Smooth muscle cell (in vitro differentiated cells): ENCODE results near the gene AMBP. TPM values are rescaled to one million over a fixed set of nuclear protein-coding genes. Genes with fewer than 3 reads are reported as not detected.

Experiments used
- DNase-seq: peaks from one replicate; lab custom pipeline; 2025; ENCODE audit not compliant: unreplicated experiment; lab: John Stamatoyannopoulos, UW
- H2AFZ ChIP-seq: fragments of 200-600 bp; sonication (generic); 2 replicates; pipeline ENCODE4 v1.6.0; 2016; ENCODE audit warnings: antibody characterized with exemption, low read depth, mild to moderate bottlenecking
- H3F3A ChIP-seq: fragments of 200-600 bp; sonication (generic); 2 replicates; pipeline ENCODE4 v1.6.0; 2017; ENCODE audit warnings: antibody characterized with exemption, low read depth
- H3K27ac ChIP-seq: fragments of 200-600 bp; sonication (generic); 2 replicates; pipeline ENCODE4 v1.5.1; 2016; ENCODE audit warnings: low read depth, mild to moderate bottlenecking
- H3K27me3 ChIP-seq: fragments of 200-600 bp; sonication (generic); 2 replicates; pipeline ENCODE4 v1.6.1; 2016; ENCODE audit warnings: low read depth, mild to moderate bottlenecking
- H3K36me3 ChIP-seq: fragments of 200-600 bp; sonication (generic); 2 replicates; pipeline ENCODE4 v1.5.1; 2016; ENCODE audit warnings: low read depth
- H3K4me1 ChIP-seq: fragments of 200-600 bp; sonication (generic); 2 replicates; pipeline ENCODE4 v1.5.1; 2016; ENCODE audit warnings: low read depth
- H3K4me2 ChIP-seq: fragments of 200-600 bp; sonication (generic); 2 replicates; pipeline ENCODE4 v1.6.0; 2016; ENCODE audit warnings: mild to moderate bottlenecking
- H3K4me3 ChIP-seq: fragments of 200-600 bp; sonication (generic); 2 replicates; pipeline ENCODE4 v1.5.1; 2016; ENCODE audit warnings: mild to moderate bottlenecking
- H3K79me2 ChIP-seq: fragments of 200-600 bp; sonication (generic); 2 replicates; pipeline ENCODE4 v1.6.0; 2016; ENCODE audit warnings: low read depth, mild to moderate bottlenecking
- H3K9ac ChIP-seq: fragments of 200-600 bp; sonication (generic); 2 replicates; pipeline ENCODE4 v1.6.0; 2016; ENCODE audit warnings: low read depth
- H3K9me3 ChIP-seq: fragments of 200-600 bp; sonication (generic); replicated peaks from 2 replicates; pipeline ENCODE4 v1.5.1; 2016; ENCODE audit warnings: low read depth
- H4K20me1 ChIP-seq: fragments of 200-600 bp; sonication (generic); 2 replicates; pipeline ENCODE4 v1.6.0; 2016; ENCODE audit warnings: low read depth
- WGBS: methylation state at CpG from one replicate; pipeline ENCODE4 v1.1.7; 2016; ENCODE audit warnings: low lambda C conversion rate; 5-methylcytosine and 5-hydroxymethylcytosine counted together
- polyA plus RNA-seq: library from polyadenylated mRNA; unstranded; fragments of >200 nt; fragmentation: Nextera tagmentation; extraction: Ambion mirVana; gene quantifications from 2 replicates; pipeline ENCODE4 v1.2.1, GENCODE V29; 2016
- total RNA-seq: library from RNA; depleted of rRNA; stranded (reverse); fragments of >200 nt; gene quantifications from 2 replicates; pipeline ENCODE4 v1.2.3, GENCODE V29; 2014
- TF ChIP-seq, protein P1 (sequence below): fragments of 200-600 bp; sonication (generic); IDR thresholded peaks from 2 replicates; pipeline ENCODE4 v1.5.1; 2017; ENCODE audit warnings: borderline replicate concordance, mild to moderate bottlenecking, antibody characterized with exemption; ENCODE audit not compliant: insufficient read depth, poor library complexity, severe bottlenecking

Gene AMBP
- total and polyA plus RNA-seq, 2 experiments from 2014 or later: 0.35 TPM; not detected in 1

DNA sequence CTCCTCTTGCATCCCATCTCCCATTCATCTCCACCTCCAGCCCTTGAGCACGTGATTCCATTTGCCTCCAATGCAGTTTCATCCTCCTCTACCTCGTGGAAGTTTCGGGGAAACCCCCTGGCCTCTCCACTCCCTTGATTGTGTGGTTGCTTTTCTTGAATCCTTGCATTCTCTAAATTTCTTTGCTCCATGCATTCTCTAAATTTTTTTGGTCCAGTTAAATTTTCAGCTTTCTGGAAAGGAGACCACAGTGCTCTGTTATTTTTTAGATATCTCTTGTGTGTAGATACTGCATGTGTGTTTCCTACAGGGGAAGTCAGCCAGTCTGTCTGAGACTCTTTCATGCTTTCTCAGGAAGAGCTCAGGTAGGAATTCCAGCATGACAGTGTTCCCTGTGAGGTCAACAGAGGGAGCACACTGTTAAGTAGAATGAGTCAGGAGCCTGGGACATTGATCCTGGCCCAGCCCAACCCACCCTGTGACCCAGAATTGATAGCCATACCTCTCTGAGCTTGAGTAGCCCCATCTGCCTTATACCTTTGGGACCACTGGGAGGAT lies 52.8 kb downstream of the AMBP start:
- H2AFZ ChIP-seq: no peak overlapping the region
- DNase-seq: no peak
- TF ChIP-seq, protein P1, sequence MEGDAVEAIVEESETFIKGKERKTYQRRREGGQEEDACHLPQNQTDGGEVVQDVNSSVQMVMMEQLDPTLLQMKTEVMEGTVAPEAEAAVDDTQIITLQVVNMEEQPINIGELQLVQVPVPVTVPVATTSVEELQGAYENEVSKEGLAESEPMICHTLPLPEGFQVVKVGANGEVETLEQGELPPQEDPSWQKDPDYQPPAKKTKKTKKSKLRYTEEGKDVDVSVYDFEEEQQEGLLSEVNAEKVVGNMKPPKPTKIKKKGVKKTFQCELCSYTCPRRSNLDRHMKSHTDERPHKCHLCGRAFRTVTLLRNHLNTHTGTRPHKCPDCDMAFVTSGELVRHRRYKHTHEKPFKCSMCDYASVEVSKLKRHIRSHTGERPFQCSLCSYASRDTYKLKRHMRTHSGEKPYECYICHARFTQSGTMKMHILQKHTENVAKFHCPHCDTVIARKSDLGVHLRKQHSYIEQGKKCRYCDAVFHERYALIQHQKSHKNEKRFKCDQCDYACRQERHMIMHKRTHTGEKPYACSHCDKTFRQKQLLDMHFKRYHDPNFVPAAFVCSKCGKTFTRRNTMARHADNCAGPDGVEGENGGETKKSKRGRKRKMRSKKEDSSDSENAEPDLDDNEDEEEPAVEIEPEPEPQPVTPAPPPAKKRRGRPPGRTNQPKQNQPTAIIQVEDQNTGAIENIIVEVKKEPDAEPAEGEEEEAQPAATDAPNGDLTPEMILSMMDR: no peak

DNA sequence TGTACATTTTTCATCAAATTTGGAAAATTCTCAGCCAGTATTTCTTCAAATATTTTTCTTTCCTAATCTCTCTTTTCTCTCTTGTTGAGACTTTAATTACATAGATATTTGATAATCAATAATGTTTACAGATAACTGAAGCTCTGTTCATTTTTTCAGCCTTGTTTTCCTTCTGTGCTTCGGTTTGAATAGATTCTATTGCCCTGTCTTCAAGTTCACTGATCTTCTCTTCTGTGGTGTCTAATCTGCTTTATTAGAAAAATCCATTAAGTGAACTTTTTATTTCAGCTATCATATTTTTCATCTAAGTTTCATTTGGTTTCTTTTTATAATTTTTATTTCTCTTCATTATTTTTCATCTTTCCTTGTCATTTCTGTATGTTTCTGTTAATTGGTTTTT lies 54.1 kb downstream of the AMBP start:
- Histone ChIP-seq H3K4me2 (no peak overlapping the region), H3K27me3 (no peaks in the 10 kb centered on the region), H3K9ac (no peak overlapping the region), H3K4me3 (no peak overlapping the region), H2AFZ (no peak overlapping the region), H3K27ac (no peak overlapping the region), H3K36me3 (peaks cover 31% of the 10 kb centered on the region), H3F3A (no peaks in the 10 kb centered on the region), H3K9me3 (peaks cover 11% of the 10 kb centered on the region), H4K20me1 (no peaks in the 10 kb centered on the region), H3K4me1 (no peaks in the 10 kb centered on the region), H3K79me2 (no peaks in the 10 kb centered on the region)
- TF ChIP-seq, protein P1: no peak
- no peak for DNase-seq
- 55% methylated on average over 1 of the region's 1 CpG for WGBS

More for the DNA sequence above, 52.8 kb downstream of the AMBP start:
- Histone ChIP-seq H3K9ac (no peak overlapping the region), H3K27me3 (no peaks in the 10 kb centered on the region), H3K4me1 (no peaks in the 10 kb centered on the region), H3K9me3 (peaks cover 11% of the 10 kb centered on the region), H3K4me2 (no peak overlapping the region), H3F3A (no peaks in the 10 kb centered on the region), H3K79me2 (no peaks in the 10 kb centered on the region), H3K27ac (no peak overlapping the region), H3K4me3 (no peak overlapping the region), H4K20me1 (peaks cover 3% of the 10 kb centered on the region), H3K36me3 (peaks cover 31% of the 10 kb centered on the region)
- 84% methylated on average over 3 of the region's 3 CpGs for WGBS

DNA sequence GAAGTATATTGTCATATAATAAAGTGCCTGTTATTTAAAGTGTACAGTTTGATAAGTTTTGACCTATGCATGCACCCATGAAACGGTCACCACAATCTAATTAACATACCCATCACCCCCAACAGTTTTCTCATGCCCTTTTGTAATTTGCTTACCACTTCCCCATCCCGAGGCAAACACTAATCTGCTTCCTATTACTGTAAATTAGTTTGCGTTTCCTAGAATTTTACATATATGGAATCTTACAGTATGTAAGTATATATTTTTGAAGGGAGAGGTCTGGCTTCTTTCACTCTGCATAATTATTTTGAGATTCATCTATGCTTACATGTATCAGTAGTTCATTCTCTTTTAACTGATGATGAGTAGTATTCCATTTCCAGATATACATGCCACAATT lies 56.5 kb downstream of the AMBP start:
- no peaks in the 10 kb centered on the region for H3K4me1 ChIP-seq
- no peaks in the 10 kb centered on the region for H3K79me2 ChIP-seq
- H3K4me3 ChIP-seq: no peak overlapping the region
- TF ChIP-seq, protein P1: no peak
- H3K36me3 ChIP-seq: peaks cover 31% of the 10 kb centered on the region
- peaks cover 11% of the 10 kb centered on the region for H3K9me3 ChIP-seq
- no peaks in the 10 kb centered on the region for H4K20me1 ChIP-seq
- H2AFZ ChIP-seq: no peak overlapping the region
- no peaks in the 10 kb centered on the region for H3K27me3 ChIP-seq
- no peak overlapping the region for H3K4me2 ChIP-seq
- WGBS: 91% methylated on average over 3 of the region's 3 CpGs
- no peak for DNase-seq
- H3K9ac ChIP-seq: no peak overlapping the region
- H3F3A ChIP-seq: no peaks in the 10 kb centered on the region
- no peak overlapping the region for H3K27ac ChIP-seq
